HEK293T (cell line): Measurements from ENCODE around the gene SERPINA12.

Experiments
- BHLHE40 ChIP-seq: fragments of 450-650 bp; IDR thresholded peaks from 2 replicates; pipeline ENCODE4 v1.6.1; 2016; ENCODE audit warnings: mild to moderate bottlenecking, moderate library complexity, borderline replicate concordance
- CTBP1 ChIP-seq: fragments of 450-650 bp; IDR thresholded peaks from 2 replicates; pipeline ENCODE4 v1.6.1; 2016; ENCODE audit warnings: borderline replicate concordance
- ELF4 ChIP-seq: fragments of 450-650 bp; IDR thresholded peaks from 2 replicates; pipeline ENCODE4 v1.6.1; 2017; ENCODE audit warnings: antibody characterized with exemption
- FOXK2 ChIP-seq: fragments of 450-650 bp; IDR thresholded peaks from 2 replicates; pipeline ENCODE4 v1.6.1; 2016; ENCODE audit warnings: mild to moderate bottlenecking
- FOXM1 ChIP-seq: fragments of 450-650 bp; IDR thresholded peaks from 2 replicates; pipeline ENCODE4 v1.6.1; 2017; ENCODE audit warnings: mild to moderate bottlenecking, borderline replicate concordance
- NFRKB ChIP-seq: fragments of 450-650 bp; IDR thresholded peaks from 2 replicates; pipeline ENCODE4 v1.6.1; 2016; ENCODE audit warnings: mild to moderate bottlenecking, moderate library complexity
- PKNOX1 ChIP-seq: fragments of 450-650 bp; IDR thresholded peaks from 2 replicates; pipeline ENCODE4 v1.6.1; 2016
- SP1 ChIP-seq: fragments of 450-650 bp; IDR thresholded peaks from 2 replicates; pipeline ENCODE4 v1.6.1; 2017
- ZNF384 ChIP-seq: fragments of 450-650 bp; IDR thresholded peaks from 2 replicates; pipeline ENCODE4 v1.6.1; 2016

GRCh38 chr14:94500264-94500663 is 9.0 kb downstream of the SERPINA12 start:
- TF ChIP-seq BHLHE40 (no peak), FOXK2 (no peak), PKNOX1 (no peak), FOXM1 (no peak), ZNF384 (no peak), NFRKB (no peak), ELF4 (no peak), SP1 (no peak), CTBP1 (no peak)
